Measurements from ENCODE around the gene CFAP97D2.
"Not testable (repeated sequence)": the region's sequence is repeated elsewhere in the genome, so short reads cannot be mapped to it uniquely, and the experiment has no call there.

Gene CFAP97D2

GRCh38 chr13:114158869-114159666, 20.0 kb upstream of the CFAP97D2 start:
- DNase-seq (ENCODE audit: low read depth in 2 of 2): not testable (repeated sequence)

GRCh38 chr13:114161028-114161556, 18.0 kb upstream of the CFAP97D2 start:
- no peak for DNase-seq (ENCODE audit: low read depth in 2 of 2)

GRCh38 chr13:114161644-114162532, 17.2 kb upstream of the CFAP97D2 start:
- DNase-seq (ENCODE audit: low read depth in 2 of 2): no peak

GRCh38 chr13:114162533-114162922, 16.5 kb upstream of the CFAP97D2 start:
- no peak for DNase-seq (ENCODE audit: low read depth in 2 of 2)

GRCh38 chr13:114164053-114164452, 15.0 kb upstream of the CFAP97D2 start:
- no peak for DNase-seq (ENCODE audit: low read depth in 2 of 2)

GRCh38 chr13:114164681-114165429, 14.2 kb upstream of the CFAP97D2 start:
- no peak for DNase-seq (ENCODE audit: low read depth in 2 of 2)

GRCh38 chr13:114166381-114167131, 12.5 kb upstream of the CFAP97D2 start:
- no peak for DNase-seq (ENCODE audit: low read depth in 2 of 2)

- DNase-seq (ENCODE audit: low read depth in 2 of 2): no peak
Observed at GRCh38 chr13:114167426-114167825, 11.6 kb upstream of the CFAP97D2 start.

GRCh38 chr13:114167885-114168284, 11.2 kb upstream of the CFAP97D2 start:
- no peak for DNase-seq (ENCODE audit: low read depth in 2 of 2)

GRCh38 chr13:114173272-114173671, 5.8 kb upstream of the CFAP97D2 start:
- no peak for DNase-seq (ENCODE audit: low read depth in 2 of 2)

GRCh38 chr13:114173745-114174144, 5.3 kb upstream of the CFAP97D2 start:
- DNase-seq (ENCODE audit: low read depth in 2 of 2): no peak

- DNase-seq (ENCODE audit: low read depth in 2 of 2): no peak
Observed at GRCh38 chr13:114174529-114174961, 4.5 kb upstream of the CFAP97D2 start.

GRCh38 chr13:114176359-114176902, 2.6 kb upstream of the CFAP97D2 start:
- DNase-seq (ENCODE audit: low read depth in 2 of 2): not testable (repeated sequence)

- no peak for DNase-seq (ENCODE audit: low read depth in 2 of 2)
Observed at GRCh38 chr13:114177245-114178010, 1.6 kb upstream of the CFAP97D2 start.

- DNase-seq (ENCODE audit: low read depth in 2 of 2): no peak
Observed at GRCh38 chr13:114185182-114185971, 6.3 kb downstream of the CFAP97D2 start.

GRCh38 chr13:114194853-114195252, 15.8 kb downstream of the CFAP97D2 start:
- no peak for DNase-seq (ENCODE audit: low read depth in 2 of 2)

- DNase-seq (ENCODE audit: low read depth in 2 of 2): no peak
Observed at GRCh38 chr13:114196629-114197028, 17.6 kb downstream of the CFAP97D2 start.

- no peak for DNase-seq (ENCODE audit: low read depth in 2 of 2)
Observed at GRCh38 chr13:114198556-114198955, 19.5 kb downstream of the CFAP97D2 start.

GRCh38 chr13:114199526-114199925, 20.5 kb downstream of the CFAP97D2 start:
- DNase-seq (ENCODE audit: low read depth in 2 of 2): not testable (repeated sequence)

All from stimulated activated CD8-positive, alpha-beta memory T cell treated with anti-CD3 and anti-CD28 coated beads, Interleukin-15, amount 100 ng/mL, for 48 hours (primary cell).